Thoracic aorta (tissue), 2 donors: ENCODE data around the gene WDR6. TPM values are rescaled to one million over a fixed set of nuclear protein-coding genes. Genes with fewer than 3 reads are reported as not detected.

Source experiments
- ATAC-seq: fragments of 150-250 bp; one replicate; pipeline ENCODE4 v1.8.0; 2017; ENCODE audit warnings: low read depth; ENCODE audit not compliant: insufficient number of reproducible peaks, low FRiP score
- DNase-seq: peaks from one replicate; pipeline ENCODE4 v3.0.0-alpha.2; 2020; ENCODE audit warnings: low spot score
- H3K27ac ChIP-seq, 2 donors: fragments of 200-600 bp; sonication (generic); 1 replicate in 1 of 2; 2 replicates in 1 of 2; pipeline ENCODE4 v1.5.1; 2016; ENCODE audit warnings: mild to moderate bottlenecking in 2 of 2, moderate library complexity in 2 of 2
- H3K27me3 ChIP-seq: fragments of 200-600 bp; sonication (generic); replicated peaks from 2 replicates; pipeline ENCODE4 v1.6.0; 2016; ENCODE audit warnings: mild to moderate bottlenecking; ENCODE audit not compliant: insufficient read depth
- H3K36me3 ChIP-seq: fragments of 200-600 bp; sonication (generic); one replicate; pipeline ENCODE4 v1.5.1; 2016
- H3K4me1 ChIP-seq, 2 donors: fragments of 200-600 bp; sonication (generic); 1 replicate in 1 of 2; 2 replicates in 1 of 2; pipeline versions ENCODE4 v1.5.1 to v1.6.0; 2016; ENCODE audit warnings: low read depth in 2 of 2, mild to moderate bottlenecking in 1 of 2; ENCODE audit not compliant: control insufficient read depth in 1 of 2
- H3K4me3 ChIP-seq: fragments of 200-600 bp; sonication (generic); 2 replicates; pipeline ENCODE4 v1.5.1; 2016; ENCODE audit warnings: mild to moderate bottlenecking
- H3K9me3 ChIP-seq: fragments of 200-600 bp; sonication (generic); 2 replicates; pipeline ENCODE4 v1.5.1; 2016
- CTCF ChIP-seq: fragments of 200-600 bp; sonication (generic); IDR thresholded peaks from one replicate; pipeline ENCODE4 v1.5.1; 2019; ENCODE audit warnings: antibody characterized with exemption
- total RNA-seq, 2 donors: library from RNA; depleted of rRNA; stranded (reverse); fragments of >200 nt; gene quantifications; one replicate each; pipeline versions ENCODE4 v1.1.0 to v1.2.3, GENCODE V29; 2016

The WDR6 gene, protein sequence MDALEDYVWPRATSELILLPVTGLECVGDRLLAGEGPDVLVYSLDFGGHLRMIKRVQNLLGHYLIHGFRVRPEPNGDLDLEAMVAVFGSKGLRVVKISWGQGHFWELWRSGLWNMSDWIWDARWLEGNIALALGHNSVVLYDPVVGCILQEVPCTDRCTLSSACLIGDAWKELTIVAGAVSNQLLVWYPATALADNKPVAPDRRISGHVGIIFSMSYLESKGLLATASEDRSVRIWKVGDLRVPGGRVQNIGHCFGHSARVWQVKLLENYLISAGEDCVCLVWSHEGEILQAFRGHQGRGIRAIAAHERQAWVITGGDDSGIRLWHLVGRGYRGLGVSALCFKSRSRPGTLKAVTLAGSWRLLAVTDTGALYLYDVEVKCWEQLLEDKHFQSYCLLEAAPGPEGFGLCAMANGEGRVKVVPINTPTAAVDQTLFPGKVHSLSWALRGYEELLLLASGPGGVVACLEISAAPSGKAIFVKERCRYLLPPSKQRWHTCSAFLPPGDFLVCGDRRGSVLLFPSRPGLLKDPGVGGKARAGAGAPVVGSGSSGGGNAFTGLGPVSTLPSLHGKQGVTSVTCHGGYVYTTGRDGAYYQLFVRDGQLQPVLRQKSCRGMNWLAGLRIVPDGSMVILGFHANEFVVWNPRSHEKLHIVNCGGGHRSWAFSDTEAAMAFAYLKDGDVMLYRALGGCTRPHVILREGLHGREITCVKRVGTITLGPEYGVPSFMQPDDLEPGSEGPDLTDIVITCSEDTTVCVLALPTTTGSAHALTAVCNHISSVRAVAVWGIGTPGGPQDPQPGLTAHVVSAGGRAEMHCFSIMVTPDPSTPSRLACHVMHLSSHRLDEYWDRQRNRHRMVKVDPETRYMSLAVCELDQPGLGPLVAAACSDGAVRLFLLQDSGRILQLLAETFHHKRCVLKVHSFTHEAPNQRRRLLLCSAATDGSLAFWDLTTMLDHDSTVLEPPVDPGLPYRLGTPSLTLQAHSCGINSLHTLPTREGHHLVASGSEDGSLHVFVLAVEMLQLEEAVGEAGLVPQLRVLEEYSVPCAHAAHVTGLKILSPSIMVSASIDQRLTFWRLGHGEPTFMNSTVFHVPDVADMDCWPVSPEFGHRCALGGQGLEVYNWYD
- total RNA-seq, result 100 to 1,000 TPM in 1 of 2 donors, 10 to 100 TPM in 1; 89.9 to 121 TPM

- no peaks in the 10 kb centered on the region for H3K27me3 ChIP-seq
- H3K9me3 ChIP-seq, result no peaks in the 10 kb centered on the region
- TF ChIP-seq CTCF, result no peak
- ATAC-seq (peak; percentile 80), DNase-seq (peak; percentile 93)
- peaks cover 4% of the 10 kb centered on the region for H3K36me3 ChIP-seq
- peak within 1 kb of the TSS; percentile 91 for H3K4me3 ChIP-seq
- peak within 1 kb of the TSS; percentile 97 for H3K27ac ChIP-seq
- H3K4me1 ChIP-seq, result peaks cover 5 to 21% of the 10 kb centered on the region in 2 donors
Observed at GRCh38 chr3:49007068-49007770, at the start of gene WDR6. WDR6 (plus strand) TSS chr3:49007391; CDS start chr3:49007432, 41 bp downstream.

DNA sequence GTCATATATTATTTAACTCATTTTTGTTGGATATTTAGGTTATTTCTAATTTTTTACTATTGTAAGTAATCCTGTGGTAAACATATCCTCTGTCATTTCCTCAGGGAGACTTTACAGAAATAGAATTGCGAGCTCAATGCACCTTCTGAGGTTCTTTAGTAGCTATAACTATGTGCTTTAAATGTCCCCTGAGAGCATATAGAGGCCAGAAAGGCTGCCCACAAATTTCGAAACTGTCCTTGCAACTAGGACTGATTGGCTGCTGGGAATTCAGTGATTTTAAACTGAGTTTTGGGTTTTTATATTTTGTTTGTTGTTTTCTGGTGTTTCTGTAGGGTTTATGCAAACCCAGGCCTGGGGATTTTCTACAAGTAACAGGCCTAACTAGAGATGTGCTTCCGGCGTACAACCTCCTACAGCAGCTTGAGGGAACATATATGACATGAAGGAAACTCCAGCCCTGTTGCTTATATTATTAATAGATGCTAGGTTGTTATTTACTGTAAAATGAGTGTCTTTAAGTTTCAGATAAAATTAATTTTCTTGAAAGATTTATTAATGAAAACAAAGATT is 46.3 kb upstream of the WDR6 start:
- Histone ChIP-seq H3K4me1 (no peaks in the 10 kb centered on the region), H3K9me3 (no peaks in the 10 kb centered on the region), H3K27me3 (no peaks in the 10 kb centered on the region), H3K36me3 (peaks cover 7% of the 10 kb centered on the region), H3K4me3 (no peak overlapping the region), H3K27ac (no peak overlapping the region)
- DNase-seq, result no peak
- no peak for TF ChIP-seq CTCF
- no peak for ATAC-seq

GRCh38 chr3:48962340-48962739 is 44.9 kb upstream of the WDR6 start:
- H3K4me3 ChIP-seq, result no peak overlapping the region
- H3K27ac ChIP-seq, result no peak overlapping the region
- TF ChIP-seq CTCF, result no peak
- H3K4me1 ChIP-seq, result no peaks in the 10 kb centered on the region
- peaks cover 7% of the 10 kb centered on the region for H3K36me3 ChIP-seq
- ATAC-seq (no peak), DNase-seq (no peak)
- H3K9me3 ChIP-seq, result no peaks in the 10 kb centered on the region
- no peaks in the 10 kb centered on the region for H3K27me3 ChIP-seq

DNA sequence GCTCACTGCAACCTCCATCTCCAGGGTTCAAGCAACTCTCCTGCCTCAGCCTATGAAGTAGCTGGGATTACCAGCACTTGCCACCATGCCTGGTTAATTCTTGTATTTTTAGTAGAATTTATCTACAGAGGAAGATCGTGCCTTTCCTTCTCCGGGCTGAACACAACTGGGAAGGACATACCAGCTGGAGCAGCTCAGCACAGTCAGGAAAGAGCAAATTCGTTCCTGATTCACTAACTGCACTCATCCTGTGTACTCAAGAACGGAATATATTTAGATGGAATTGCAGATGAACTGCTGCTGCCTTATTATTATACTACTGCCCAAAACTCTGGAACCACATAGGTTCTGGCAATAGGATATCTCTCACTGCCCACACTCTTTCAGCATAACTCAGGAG is 44.3 kb upstream of the WDR6 start:
- H3K27ac ChIP-seq, result no peak overlapping the region
- no peak for TF ChIP-seq CTCF
- H3K27me3 ChIP-seq, result no peaks in the 10 kb centered on the region
- H3K9me3 ChIP-seq, result no peaks in the 10 kb centered on the region
- peaks cover 4% of the 10 kb centered on the region for H3K36me3 ChIP-seq
- no peaks in the 10 kb centered on the region for H3K4me1 ChIP-seq
- DNase-seq (no peak), ATAC-seq (no peak)
- no peak overlapping the region for H3K4me3 ChIP-seq
